Progenitor cell of endocrine pancreas (in vitro differentiated cells): ENCODE measurements around the gene KLHL36. TPM values are rescaled to one million over a fixed set of nuclear protein-coding genes. Genes with fewer than 3 reads are reported as not detected.

Source experiments
- DNase-seq: peaks from one replicate; pipeline ENCODE4 v3.0.0; 2021; ENCODE audit warnings: low spot score; ENCODE audit not compliant: unreplicated experiment
- H3K27ac Mint-ChIP-seq: 2 replicates; pipeline ENCODE4 v1.8.0; 2021; ENCODE audit warnings: mild to moderate bottlenecking, moderate library complexity, mixed read lengths
- H3K27me3 Mint-ChIP-seq: 2 replicates; pipeline ENCODE4 v1.8.0; 2021; ENCODE audit warnings: mixed read lengths
- H3K36me3 Mint-ChIP-seq: 2 replicates; pipeline ENCODE4 v1.8.0; 2022; ENCODE audit warnings: mixed read lengths; ENCODE audit not compliant: insufficient read depth
- H3K4me1 Mint-ChIP-seq: 2 replicates; pipeline ENCODE4 v1.8.0; 2021; ENCODE audit warnings: low read depth, mixed read lengths
- H3K4me3 Mint-ChIP-seq: 2 replicates; pipeline ENCODE4 v1.8.0; 2021; ENCODE audit warnings: low read depth, mild to moderate bottlenecking, moderate library complexity, mixed read lengths
- H3K9me3 Mint-ChIP-seq: 2 replicates; pipeline ENCODE4 v1.8.0; 2021; ENCODE audit warnings: low read depth, mixed read lengths
- CTCF ChIP-seq: fragments of 200-600 bp; sonication (generic); IDR thresholded peaks from one replicate; pipeline ENCODE4 v1.5.0; 2021; ENCODE audit warnings: antibody characterized with exemption, mild to moderate bottlenecking; ENCODE audit not compliant: unreplicated experiment
- total RNA-seq: library from RNA; stranded (reverse); gene quantifications from 2 replicates; pipeline ENCODE4 v1.2.1, GENCODE V29; 2021

KLHL36 gene
- total RNA-seq, 1 donor from 2014 or later = 43.2 TPM

GRCh38 chr16:84699712-84700445 lies 51.6 kb downstream of the KLHL36 start, which contains the start of gene USP10:
Gene USP10, plus strand, starts transcription at chr16:84700000. Its CDS starts 91 bp downstream, at chr16:84700091.
- peak within 1 kb of the TSS; percentile 98 for H3K27ac Mint-ChIP-seq
- peaks cover 34% of the 10 kb centered on the region for H3K4me1 Mint-ChIP-seq
- H3K4me3 Mint-ChIP-seq = peak within 1 kb of the TSS; percentile 96
- peak; percentile 78 for DNase-seq
- no peaks in the 10 kb centered on the region for H3K27me3 Mint-ChIP-seq
- H3K36me3 Mint-ChIP-seq = no peaks in the 10 kb centered on the region
- TF ChIP-seq CTCF = no peak
- peaks cover 3% of the 10 kb centered on the region for H3K9me3 Mint-ChIP-seq

- TF ChIP-seq CTCF = no peak
- peak overlapping the region; percentile 98 for H3K27ac Mint-ChIP-seq
- no peaks in the 10 kb centered on the region for H3K36me3 Mint-ChIP-seq
- H3K9me3 Mint-ChIP-seq = peaks cover 3% of the 10 kb centered on the region
- DNase-seq = no peak
- no peaks in the 10 kb centered on the region for H3K27me3 Mint-ChIP-seq
- H3K4me1 Mint-ChIP-seq = peaks cover 34% of the 10 kb centered on the region
- H3K4me3 Mint-ChIP-seq = peak overlapping the region; percentile 96
These were observed 52.4 kb downstream of the KLHL36 start for GRCh38 chr16:84700446-84701300.

- H3K36me3 Mint-ChIP-seq = no peaks in the 10 kb centered on the region
- DNase-seq = no peak
- H3K4me1 Mint-ChIP-seq = peaks cover 36% of the 10 kb centered on the region
- no peak overlapping the region for H3K4me3 Mint-ChIP-seq
- no peaks in the 10 kb centered on the region for H3K27me3 Mint-ChIP-seq
- H3K27ac Mint-ChIP-seq = peak overlapping the region; percentile 68
- no peak for TF ChIP-seq CTCF
- no peaks in the 10 kb centered on the region for H3K9me3 Mint-ChIP-seq
These were observed 55.4 kb downstream of the KLHL36 start for GRCh38 chr16:84703681-84704080.

GRCh38 chr16:84704253-84704652 lies 55.9 kb downstream of the KLHL36 start:
- no peaks in the 10 kb centered on the region for H3K9me3 Mint-ChIP-seq
- TF ChIP-seq CTCF = no peak
- no peak overlapping the region for H3K27ac Mint-ChIP-seq
- H3K4me3 Mint-ChIP-seq = no peak overlapping the region
- no peaks in the 10 kb centered on the region for H3K27me3 Mint-ChIP-seq
- no peaks in the 10 kb centered on the region for H3K36me3 Mint-ChIP-seq
- DNase-seq = no peak
- H3K4me1 Mint-ChIP-seq = peaks cover 37% of the 10 kb centered on the region

GRCh38 chr16:84706856-84707255 lies 58.5 kb downstream of the KLHL36 start:
- Mint-ChIP-seq H3K27ac (no peak overlapping the region), H3K4me1 (peaks cover 38% of the 10 kb centered on the region), H3K27me3 (no peaks in the 10 kb centered on the region), H3K4me3 (no peak overlapping the region), H3K36me3 (no peaks in the 10 kb centered on the region), H3K9me3 (no peaks in the 10 kb centered on the region)
- no peak for TF ChIP-seq CTCF
- no peak for DNase-seq
